Dermis microvascular lymphatic vessel endothelial cell (primary cell): ENCODE measurements around the gene TPCN1. TPM values are rescaled to one million over a fixed set of nuclear protein-coding genes. Genes with fewer than 3 reads are reported as not detected.

Experiments used
- DNase-seq, 2 donors: peaks; one replicate each; pipeline versions ENCODE4 v3.0.0 to v3.0.0-alpha.2; 2010; ENCODE audit warnings: low read depth in 2 of 2
- total RNA-seq: library from RNA; depleted of rRNA; stranded (reverse); fragments of >200 nt; gene quantifications from 2 replicates; pipeline ENCODE4 v1.2.1, GENCODE V29; 2014

TPCN1 gene
- total RNA-seq, 1 donor from 2014 or later, result 5.5 TPM

GRCh38 chr12:113285679-113286610, 64.7 kb downstream of the TPCN1 start:
- no peak for DNase-seq

- DNase-seq, result no peak
Observed at GRCh38 chr12:113286712-113287111, 65.4 kb downstream of the TPCN1 start.

- DNase-seq, result no peak
Observed at GRCh38 chr12:113287146-113287898, 66.1 kb downstream of the TPCN1 start.

- DNase-seq, result no peak
Observed at GRCh38 chr12:113287899-113288282, 66.6 kb downstream of the TPCN1 start.

- no peak for DNase-seq
Observed at GRCh38 chr12:113289361-113289760, 68.1 kb downstream of the TPCN1 start.

GRCh38 chr12:113290506-113290905, 69.2 kb downstream of the TPCN1 start:
- DNase-seq, result no peak

- DNase-seq, result no peak
Observed at GRCh38 chr12:113291586-113291985, 70.3 kb downstream of the TPCN1 start.

GRCh38 chr12:113292091-113292490, 70.8 kb downstream of the TPCN1 start:
- DNase-seq, result no peak

GRCh38 chr12:113292547-113292946, 71.3 kb downstream of the TPCN1 start:
- DNase-seq, result no peak

GRCh38 chr12:113293100-113293499, 71.8 kb downstream of the TPCN1 start:
- no peak for DNase-seq

GRCh38 chr12:113295886-113296556, 74.8 kb downstream of the TPCN1 start:
- DNase-seq, result no peak

- no peak for DNase-seq
Observed at GRCh38 chr12:113296557-113297213, 75.4 kb downstream of the TPCN1 start.

- no peak for DNase-seq
Observed at GRCh38 chr12:113297214-113297587, 75.9 kb downstream of the TPCN1 start.

- no peak for DNase-seq
Observed at GRCh38 chr12:113297621-113298471, 76.6 kb downstream of the TPCN1 start.

- DNase-seq, result no peak
Observed at GRCh38 chr12:113298472-113298817, 77.2 kb downstream of the TPCN1 start.

- DNase-seq, result no peak
Observed at GRCh38 chr12:113298861-113299545, 77.7 kb downstream of the TPCN1 start.

- DNase-seq, result peak in 1 of 2 donors; percentile 77
Observed at GRCh38 chr12:113299619-113300237, 78.5 kb downstream of the TPCN1 start.

GRCh38 chr12:113301811-113302210, 80.5 kb downstream of the TPCN1 start:
- DNase-seq, result no peak

GRCh38 chr12:113302466-113302865, 81.2 kb downstream of the TPCN1 start:
- no peak for DNase-seq
